Measurements from ENCODE around the gene LACC1. TPM values are rescaled to one million over a fixed set of nuclear protein-coding genes. Genes with fewer than 3 reads are reported as not detected.

The LACC1 gene
- total and polyA plus RNA-seq, 2 of the 13 experiments (the other 11 are each of a cell fraction or from before 2014, with no cell fraction given): 0.92 to 1.7 TPM

DNA sequence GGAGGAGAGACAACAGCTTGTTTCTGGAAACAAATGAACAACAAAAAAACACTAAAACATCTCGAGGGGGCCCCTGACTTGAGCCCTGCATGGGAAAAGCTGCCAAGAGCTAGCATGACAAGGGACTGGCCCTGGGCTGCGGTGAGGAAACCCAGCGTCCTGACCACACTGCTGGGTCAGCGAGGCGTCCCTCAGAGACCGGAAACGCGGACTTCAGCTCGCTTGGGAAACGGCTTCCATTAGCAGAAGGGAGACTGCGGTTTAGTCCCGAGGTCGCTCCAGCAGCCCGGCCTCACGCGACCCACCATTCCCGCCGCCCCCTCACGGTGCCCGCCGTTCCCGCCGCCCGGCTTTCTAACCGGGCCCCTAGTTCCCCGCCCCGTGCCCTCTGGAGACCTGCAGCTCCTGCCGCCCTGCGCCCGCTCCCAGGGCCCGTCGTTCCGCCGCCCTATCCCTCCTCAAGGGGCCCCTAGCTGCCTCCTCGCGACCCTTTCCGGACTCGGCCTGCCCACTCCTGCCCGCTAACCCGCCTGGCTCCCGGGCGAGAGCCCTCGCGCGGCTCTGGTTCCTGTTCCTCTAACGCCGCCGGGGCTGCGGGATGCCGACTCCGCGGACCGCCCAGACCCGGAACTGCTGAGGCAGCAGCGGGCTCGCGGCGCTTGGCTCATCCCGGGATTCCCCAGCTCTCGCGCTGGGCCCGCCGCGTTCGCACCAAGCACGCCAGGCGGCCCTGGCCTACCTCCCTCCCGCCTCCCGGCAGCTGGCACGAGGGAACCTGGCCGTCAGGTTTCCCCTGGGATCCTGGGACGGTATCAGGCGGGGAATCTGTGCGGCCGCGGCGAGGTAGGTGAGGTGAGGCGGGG, 581 bp upstream of the LACC1 start, which contains the start of gene CCDC122 (continued):
- TF ChIP-seq, protein P1, sequence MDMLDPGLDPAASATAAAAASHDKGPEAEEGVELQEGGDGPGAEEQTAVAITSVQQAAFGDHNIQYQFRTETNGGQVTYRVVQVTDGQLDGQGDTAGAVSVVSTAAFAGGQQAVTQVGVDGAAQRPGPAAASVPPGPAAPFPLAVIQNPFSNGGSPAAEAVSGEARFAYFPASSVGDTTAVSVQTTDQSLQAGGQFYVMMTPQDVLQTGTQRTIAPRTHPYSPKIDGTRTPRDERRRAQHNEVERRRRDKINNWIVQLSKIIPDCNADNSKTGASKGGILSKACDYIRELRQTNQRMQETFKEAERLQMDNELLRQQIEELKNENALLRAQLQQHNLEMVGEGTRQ (IDR thresholded peaks at IDR 0.05; ENCODE audit: low read depth, low read length): no peak
- TF ChIP-seq, protein P1 (CRISPR knock-in tag; IDR thresholded peaks at IDR 0.05; ENCODE audit: borderline replicate concordance): no peak
- TF ChIP-seq ZNF383 (CRISPR knock-in tag; IDR thresholded peaks at IDR 0.05; ENCODE audit: borderline replicate concordance) (no peak), SALL2 (CRISPR knock-in tag; IDR thresholded peaks at IDR 0.05) (no peak; the same call in none of the 2 replicates), ZNF33B (CRISPR knock-in tag; IDR thresholded peaks at IDR 0.05) (peak; percentile 93), ZNF792 (CRISPR knock-in tag; IDR thresholded peaks at IDR 0.05) (peak; percentile 64; the same call in 1 of the 2 replicates), HDAC1 (CRISPR knock-in tag; IDR thresholded peaks at IDR 0.05) (peak; percentile 70; the same call in 1 of the 2 replicates), ZNF3 (CRISPR knock-in tag; IDR thresholded peaks at IDR 0.05) (no peak), ZNF577 (CRISPR knock-in tag; IDR thresholded peaks at IDR 0.05; ENCODE audit: borderline replicate concordance, low read depth) (0 out of 2 replicates have a peak, but pooled peaks have one; percentile 33), ZSCAN25 (CRISPR knock-in tag; IDR thresholded peaks at IDR 0.05) (peak; percentile 97), TRIM24 (CRISPR knock-in tag; IDR thresholded peaks at IDR 0.05) (no peak), ZNF225 (CRISPR knock-in tag; IDR thresholded peaks at IDR 0.05) (peak; percentile 42; the same call in 1 of the 2 replicates), SIN3B (IDR thresholded peaks at IDR 0.05; ENCODE audit: low read length) (no peak), ZBED4 (CRISPR knock-in tag; IDR thresholded peaks at IDR 0.05; ENCODE audit: borderline replicate concordance) (no peak), SATB2 (CRISPR knock-in tag; IDR thresholded peaks at IDR 0.05) (0 out of 2 replicates have a peak, but pooled peaks have one; percentile 65), HHEX (CRISPR knock-in tag; IDR thresholded peaks at IDR 0.05) (no peak), IKZF1 (IDR thresholded peaks at IDR 0.05) (no peak)
- TF ChIP-seq, protein P2, sequence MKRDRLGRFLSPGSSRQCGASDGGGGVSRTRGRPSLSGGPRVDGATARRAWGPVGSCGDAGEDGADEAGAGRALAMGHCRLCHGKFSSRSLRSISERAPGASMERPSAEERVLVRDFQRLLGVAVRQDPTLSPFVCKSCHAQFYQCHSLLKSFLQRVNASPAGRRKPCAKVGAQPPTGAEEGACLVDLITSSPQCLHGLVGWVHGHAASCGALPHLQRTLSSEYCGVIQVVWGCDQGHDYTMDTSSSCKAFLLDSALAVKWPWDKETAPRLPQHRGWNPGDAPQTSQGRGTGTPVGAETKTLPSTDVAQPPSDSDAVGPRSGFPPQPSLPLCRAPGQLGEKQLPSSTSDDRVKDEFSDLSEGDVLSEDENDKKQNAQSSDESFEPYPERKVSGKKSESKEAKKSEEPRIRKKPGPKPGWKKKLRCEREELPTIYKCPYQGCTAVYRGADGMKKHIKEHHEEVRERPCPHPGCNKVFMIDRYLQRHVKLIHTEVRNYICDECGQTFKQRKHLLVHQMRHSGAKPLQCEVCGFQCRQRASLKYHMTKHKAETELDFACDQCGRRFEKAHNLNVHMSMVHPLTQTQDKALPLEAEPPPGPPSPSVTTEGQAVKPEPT (CRISPR knock-in tag; IDR thresholded peaks at IDR 0.05; ENCODE audit: low read depth): no peak; the same call in 1 of the 2 replicates
- TF ChIP-seq, protein P3, sequence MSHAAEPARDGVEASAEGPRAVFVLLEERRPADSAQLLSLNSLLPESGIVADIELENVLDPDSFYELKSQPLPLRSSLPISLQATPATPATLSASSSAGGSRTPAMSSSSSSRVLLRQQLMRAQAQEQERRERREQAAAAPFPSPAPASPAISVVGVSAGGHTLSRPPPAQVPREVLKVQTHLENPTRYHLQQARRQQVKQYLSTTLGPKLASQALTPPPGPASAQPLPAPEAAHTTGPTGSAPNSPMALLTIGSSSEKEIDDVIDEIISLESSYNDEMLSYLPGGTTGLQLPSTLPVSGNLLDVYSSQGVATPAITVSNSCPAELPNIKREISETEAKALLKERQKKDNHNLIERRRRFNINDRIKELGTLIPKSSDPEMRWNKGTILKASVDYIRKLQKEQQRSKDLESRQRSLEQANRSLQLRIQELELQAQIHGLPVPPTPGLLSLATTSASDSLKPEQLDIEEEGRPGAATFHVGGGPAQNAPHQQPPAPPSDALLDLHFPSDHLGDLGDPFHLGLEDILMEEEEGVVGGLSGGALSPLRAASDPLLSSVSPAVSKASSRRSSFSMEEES (CRISPR knock-in tag; IDR thresholded peaks at IDR 0.05): peak; percentile 41; the same call in 1 of the 2 replicates

Data from HepG2 (cell line).